Measurements from ENCODE around the gene TMEM151B. TPM values are rescaled to one million over a fixed set of nuclear protein-coding genes. Genes with fewer than 3 reads are reported as not detected.

Gene TMEM151B
- polyA plus RNA-seq, 1 donor from 2014 or later, result 66.0 TPM

GRCh38 chr6:44352259-44352658 lies 82.0 kb downstream of the TMEM151B start:
- Histone ChIP-seq H3F3A (ENCODE audit: insufficient read depth, low read length, poor library complexity, severe bottlenecking) (no peaks in the 10 kb centered on the region), H3K79me2 (replicated peaks; ENCODE audit: insufficient read depth, low read length) (no peaks in the 10 kb centered on the region), H3K4me2 (ENCODE audit: low read length) (no peak overlapping the region), H3K27ac (ENCODE audit: low read length) (no peak overlapping the region), H3K4me3 (ENCODE audit: low read length) (no peak overlapping the region), H3K9me3 (ENCODE audit: low read length) (peaks cover 3% of the 10 kb centered on the region), H3K27me3 (ENCODE audit: insufficient read depth, low read depth, low read length) (no peaks in the 10 kb centered on the region), H4K20me1 (ENCODE audit: insufficient read depth) (no peaks in the 10 kb centered on the region), H2AFZ (ENCODE audit: low read depth, low read length) (no peak overlapping the region), H3K9me2 (ENCODE audit: insufficient read depth, low read length) (no peaks in the 10 kb centered on the region), H3K36me3 (ENCODE audit: insufficient read depth, low read length) (no peaks in the 10 kb centered on the region), H3K9ac (ENCODE audit: low read length) (no peak overlapping the region)
- TF ChIP-seq CTCF (IDR thresholded peaks at IDR 0.05; ENCODE audit: poor library complexity, severe bottlenecking), result no peak
- TF ChIP-seq RAD21 (conservative IDR thresholded peaks at IDR 0.05), result no peak

GRCh38 chr6:44353336-44353735 lies 83.1 kb downstream of the TMEM151B start:
- Histone ChIP-seq H3K9me2 (ENCODE audit: insufficient read depth, low read length) (no peaks in the 10 kb centered on the region), H3K79me2 (replicated peaks; ENCODE audit: insufficient read depth, low read length) (no peaks in the 10 kb centered on the region), H3K9me3 (ENCODE audit: low read length) (peaks cover 3% of the 10 kb centered on the region)

GRCh38 chr6:44355640-44356039 lies 85.4 kb downstream of the TMEM151B start:
- Histone ChIP-seq H3K36me3 (ENCODE audit: insufficient read depth, low read length) (no peaks in the 10 kb centered on the region), H3K9me2 (ENCODE audit: insufficient read depth, low read length) (no peaks in the 10 kb centered on the region), H3K9ac (ENCODE audit: low read length) (no peak overlapping the region), H3K4me3 (ENCODE audit: low read length) (no peak overlapping the region), H4K20me1 (ENCODE audit: insufficient read depth) (no peaks in the 10 kb centered on the region), H3K79me2 (replicated peaks; ENCODE audit: insufficient read depth, low read length) (no peaks in the 10 kb centered on the region), H3K4me2 (ENCODE audit: low read length) (no peak overlapping the region), H2AFZ (ENCODE audit: low read depth, low read length) (no peak overlapping the region), H3K27me3 (ENCODE audit: insufficient read depth, low read depth, low read length) (no peaks in the 10 kb centered on the region), H3F3A (ENCODE audit: insufficient read depth, low read length, poor library complexity, severe bottlenecking) (no peaks in the 10 kb centered on the region), H3K9me3 (ENCODE audit: low read length) (peaks cover 3% of the 10 kb centered on the region), H3K27ac (ENCODE audit: low read length) (no peak overlapping the region)
- TF ChIP-seq TAF1 (IDR thresholded peaks at IDR 0.05; ENCODE audit: low read depth) (no peak), EZH2 (IDR thresholded peaks at IDR 0.05; ENCODE audit: borderline replicate concordance, insufficient read depth, low read length, poor library complexity, severe bottlenecking) (no peak), CTCF (IDR thresholded peaks at IDR 0.05; ENCODE audit: poor library complexity, severe bottlenecking) (no peak), POLR2AphosphoS5 (IDR thresholded peaks at IDR 0.05) (no peak), RAD21 (conservative IDR thresholded peaks at IDR 0.05) (no peak)

More at GRCh38 chr6:44353336-44353735, 83.1 kb downstream of the TMEM151B start:
- no peak overlapping the region for H2AFZ ChIP-seq (ENCODE audit: low read depth, low read length)
- H3K4me2 ChIP-seq (ENCODE audit: low read length), result no peak overlapping the region
- no peak overlapping the region for H3K4me3 ChIP-seq (ENCODE audit: low read length)
- no peaks in the 10 kb centered on the region for H3F3A ChIP-seq (ENCODE audit: insufficient read depth, low read length, poor library complexity, severe bottlenecking)
- H3K27ac ChIP-seq (ENCODE audit: low read length), result no peak overlapping the region
- no peaks in the 10 kb centered on the region for H4K20me1 ChIP-seq (ENCODE audit: insufficient read depth)
- no peak overlapping the region for H3K9ac ChIP-seq (ENCODE audit: low read length)
- TF ChIP-seq REST (IDR thresholded peaks at IDR 0.05; ENCODE audit: borderline replicate concordance) (no peak), MXI1 (conservative IDR thresholded peaks at IDR 0.05; ENCODE audit: poor library complexity, severe bottlenecking) (no peak)
- H3K36me3 ChIP-seq (ENCODE audit: insufficient read depth, low read length), result no peaks in the 10 kb centered on the region
- H3K27me3 ChIP-seq (ENCODE audit: insufficient read depth, low read depth, low read length), result no peaks in the 10 kb centered on the region
